Measurements from ENCODE around the gene NME4.
"Not testable (repeated sequence)": the region's sequence is repeated elsewhere in the genome, so short reads cannot be mapped to it uniquely, and the experiment has no call there.

The NME4 gene

DNA sequence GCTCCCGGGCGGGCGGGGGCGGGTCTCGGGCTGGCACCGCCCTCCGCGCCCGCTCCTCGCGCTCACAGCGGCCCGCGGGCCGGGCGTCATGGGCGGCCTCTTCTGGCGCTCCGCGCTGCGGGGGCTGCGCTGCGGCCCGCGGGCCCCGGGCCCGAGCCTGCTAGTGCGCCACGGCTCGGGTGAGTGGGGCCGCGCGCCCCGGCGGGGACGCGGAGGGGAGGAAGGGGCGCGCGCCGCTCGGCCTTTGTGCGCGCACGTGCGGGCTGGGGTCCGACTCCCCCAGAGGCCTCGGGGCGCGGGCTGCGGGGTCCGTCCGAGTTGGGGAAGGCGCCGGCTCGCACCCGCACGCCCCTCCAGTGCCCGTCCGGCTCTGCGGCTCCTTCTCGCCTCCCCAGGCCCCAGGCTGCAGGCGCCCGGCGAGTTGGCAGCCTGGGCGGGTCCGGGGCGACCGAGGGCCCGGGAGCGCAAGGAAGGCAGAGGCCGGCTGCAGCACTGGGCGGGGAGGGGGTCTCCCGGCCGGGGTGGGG lies at the start of gene NME4:
TSS of gene NME4 (plus strand) at position 65 of the 527 bp plus-strand sequence. CDS start at position 89, 24 bp downstream.
- DNase-seq (ENCODE audit: low spot score): no peak
- FAIRE-seq: no peak

DNA sequence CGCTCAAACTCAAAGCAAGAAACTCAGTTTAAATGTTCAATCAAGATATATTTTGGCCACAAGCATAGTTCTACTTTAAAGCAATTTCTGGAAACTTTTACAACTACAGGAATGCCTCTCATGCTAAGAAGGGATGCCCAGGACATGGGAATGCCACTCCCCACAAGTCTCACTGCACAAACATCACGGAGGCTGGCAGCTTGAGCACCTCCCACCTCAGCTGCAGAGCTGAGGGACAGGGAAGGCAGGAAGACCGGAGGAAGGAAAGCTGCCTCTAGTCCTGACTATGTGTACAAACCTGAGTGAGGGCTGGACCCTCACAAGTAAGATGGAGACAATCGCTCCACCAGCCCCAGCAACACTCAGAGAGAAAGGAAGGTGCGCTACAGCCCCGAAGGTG lies 49.8 kb upstream of the NME4 start:
- FAIRE-seq: no peak

DNA sequence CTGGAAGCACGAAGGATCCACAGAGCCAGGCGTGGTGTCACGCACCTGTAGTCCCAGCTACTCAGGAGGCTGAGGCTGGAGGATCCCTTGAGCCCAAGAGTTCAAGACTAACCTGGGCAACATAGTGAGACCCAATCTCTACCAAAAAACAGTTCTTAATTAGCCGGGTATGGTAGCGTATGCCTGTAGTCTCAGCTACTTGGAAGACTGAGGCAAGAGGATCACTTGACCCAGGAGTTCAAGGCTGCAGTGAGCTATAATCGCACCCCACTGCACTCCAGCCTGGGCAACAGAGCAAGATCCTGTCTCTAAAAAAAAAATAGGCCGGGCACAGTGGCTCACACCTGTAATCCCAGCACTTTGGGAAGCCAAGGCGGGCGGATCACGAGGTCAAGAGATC lies 48.5 kb upstream of the NME4 start:
- not testable (repeated sequence) for DNase-seq (ENCODE audit: low spot score); FAIRE-seq

More for the DNA sequence above, 49.8 kb upstream of the NME4 start:
- no peak for DNase-seq (ENCODE audit: low spot score)

DNA sequence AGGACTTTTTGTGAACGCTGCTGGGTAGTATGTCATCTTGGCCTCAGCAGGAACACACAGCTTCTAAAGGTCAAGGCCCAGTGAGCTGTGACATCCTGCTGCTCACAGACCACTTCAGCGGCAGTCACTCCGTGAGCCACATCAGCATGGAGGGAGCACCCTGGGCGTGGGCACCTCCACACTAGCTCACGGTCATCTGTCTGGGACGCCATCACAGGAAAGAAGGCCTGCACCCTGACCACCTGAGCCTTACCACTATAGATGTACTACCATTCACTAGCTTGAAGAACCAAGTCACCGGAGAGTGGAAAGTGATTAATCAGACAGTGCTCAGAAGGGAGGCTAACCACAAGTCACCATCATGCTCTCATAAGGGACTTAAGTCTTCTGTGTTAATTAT lies 47.8 kb upstream of the NME4 start:
- peak; percentile 89 for DNase-seq (ENCODE audit: low spot score)
- peak; percentile 90 for FAIRE-seq

DNA sequence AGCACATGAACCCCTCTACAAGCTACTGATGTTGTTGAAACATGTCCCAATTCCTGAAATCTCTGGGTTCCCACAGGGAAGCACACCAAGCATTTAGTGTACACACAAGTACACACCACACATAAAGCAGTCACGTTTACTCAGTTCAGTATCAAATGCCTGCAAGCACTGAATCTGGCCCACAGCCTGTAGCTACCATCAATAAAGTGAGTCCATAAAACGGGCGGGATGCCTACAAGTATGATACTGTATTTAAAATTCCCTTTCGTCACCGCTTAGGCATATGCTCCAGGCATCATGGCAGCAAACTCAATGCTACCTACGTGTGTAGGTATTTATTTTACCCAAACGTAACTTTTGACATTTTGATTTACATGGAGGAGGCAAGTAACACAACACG lies 46.8 kb upstream of the NME4 start:
- DNase-seq (ENCODE audit: low spot score): no peak
- FAIRE-seq: no peak

DNA sequence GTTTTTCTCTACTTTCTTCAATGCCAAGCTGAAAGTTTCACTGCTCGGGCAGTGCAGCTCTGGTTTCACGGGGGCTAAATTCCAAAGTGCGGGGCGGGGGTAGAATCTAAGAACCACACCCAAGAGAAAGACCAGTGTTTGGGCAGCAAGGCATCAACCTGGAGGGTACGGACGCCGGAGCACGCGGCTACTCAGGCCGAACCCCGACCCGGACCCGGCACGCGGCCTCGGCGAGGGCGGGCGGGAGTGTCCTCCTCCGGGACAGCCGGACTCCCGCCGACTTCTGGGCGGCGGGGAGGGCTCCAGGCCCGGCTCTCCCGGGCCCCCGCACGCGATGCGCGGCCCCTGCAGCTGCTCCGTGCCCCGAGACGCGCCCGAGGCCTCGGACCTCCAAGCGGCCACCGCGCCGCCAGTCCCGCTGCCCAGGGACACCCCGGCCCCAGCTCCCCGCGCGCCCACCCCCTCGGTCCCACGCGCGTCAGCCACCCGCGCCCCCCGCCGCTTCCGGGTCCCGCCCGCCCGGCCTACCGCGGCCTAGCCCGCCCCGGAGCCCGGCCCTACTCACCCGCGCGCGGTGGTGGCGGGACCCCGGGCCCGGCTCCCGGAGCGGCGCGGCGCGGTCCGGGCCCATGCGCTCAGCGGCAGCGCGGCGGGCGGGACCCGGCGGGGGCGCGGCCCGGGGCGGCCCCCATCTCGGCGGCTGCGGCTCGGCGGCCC lies 45.0 kb upstream of the NME4 start:
- FAIRE-seq: no peak
- no peak for DNase-seq (ENCODE audit: low spot score)

DNA sequence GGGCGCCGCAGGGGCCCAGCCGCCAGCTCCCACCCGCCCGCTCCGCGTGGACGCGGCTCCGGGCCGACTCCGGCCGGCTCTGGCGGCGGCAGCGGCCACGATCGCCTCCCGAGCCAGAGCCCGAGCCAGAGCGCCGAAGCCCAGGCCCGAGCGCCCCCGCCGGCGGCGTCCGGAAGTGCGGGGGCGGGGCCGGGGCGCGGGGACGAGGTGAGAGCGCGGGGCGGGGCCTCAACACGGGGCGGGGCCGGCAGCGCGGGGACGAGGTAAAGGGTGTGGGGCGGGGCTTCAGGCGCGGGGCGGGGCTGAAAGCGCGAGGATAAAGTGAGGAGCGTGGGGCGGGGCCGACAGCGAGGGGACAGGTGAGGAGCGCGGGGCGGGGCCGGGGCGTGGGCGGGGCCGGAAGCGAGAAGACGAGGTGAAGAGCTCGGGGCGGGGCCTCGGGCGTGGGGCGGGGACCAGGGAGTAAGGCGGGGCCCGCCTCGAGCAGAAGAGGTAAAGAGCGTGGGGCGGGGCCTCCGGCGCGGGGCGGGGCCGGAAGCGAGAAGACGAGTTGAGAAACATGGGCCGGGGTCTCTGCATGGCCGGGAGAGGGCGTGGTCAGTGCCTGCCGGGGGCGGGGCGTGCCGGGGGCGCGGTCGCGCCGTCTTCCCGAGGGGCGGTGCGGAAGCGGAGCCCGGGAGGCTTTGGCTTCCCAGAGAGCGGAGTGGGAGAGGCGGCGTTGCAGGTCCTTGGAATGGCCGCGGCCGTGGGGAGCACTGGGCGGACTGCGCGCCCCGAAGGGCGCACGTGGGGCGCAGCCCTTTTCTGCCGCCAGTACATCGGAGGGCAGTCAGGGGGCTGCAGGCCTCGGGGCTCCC lies 44.2 kb upstream of the NME4 start, which contains the start of gene AXIN1:
TSS of gene AXIN1 (minus strand) at position 177 of the 857 bp plus-strand sequence. CDS start 5,698 bp downstream, outside the sequence.
- no peak for FAIRE-seq
- DNase-seq (ENCODE audit: low spot score): peak; percentile 94

DNA sequence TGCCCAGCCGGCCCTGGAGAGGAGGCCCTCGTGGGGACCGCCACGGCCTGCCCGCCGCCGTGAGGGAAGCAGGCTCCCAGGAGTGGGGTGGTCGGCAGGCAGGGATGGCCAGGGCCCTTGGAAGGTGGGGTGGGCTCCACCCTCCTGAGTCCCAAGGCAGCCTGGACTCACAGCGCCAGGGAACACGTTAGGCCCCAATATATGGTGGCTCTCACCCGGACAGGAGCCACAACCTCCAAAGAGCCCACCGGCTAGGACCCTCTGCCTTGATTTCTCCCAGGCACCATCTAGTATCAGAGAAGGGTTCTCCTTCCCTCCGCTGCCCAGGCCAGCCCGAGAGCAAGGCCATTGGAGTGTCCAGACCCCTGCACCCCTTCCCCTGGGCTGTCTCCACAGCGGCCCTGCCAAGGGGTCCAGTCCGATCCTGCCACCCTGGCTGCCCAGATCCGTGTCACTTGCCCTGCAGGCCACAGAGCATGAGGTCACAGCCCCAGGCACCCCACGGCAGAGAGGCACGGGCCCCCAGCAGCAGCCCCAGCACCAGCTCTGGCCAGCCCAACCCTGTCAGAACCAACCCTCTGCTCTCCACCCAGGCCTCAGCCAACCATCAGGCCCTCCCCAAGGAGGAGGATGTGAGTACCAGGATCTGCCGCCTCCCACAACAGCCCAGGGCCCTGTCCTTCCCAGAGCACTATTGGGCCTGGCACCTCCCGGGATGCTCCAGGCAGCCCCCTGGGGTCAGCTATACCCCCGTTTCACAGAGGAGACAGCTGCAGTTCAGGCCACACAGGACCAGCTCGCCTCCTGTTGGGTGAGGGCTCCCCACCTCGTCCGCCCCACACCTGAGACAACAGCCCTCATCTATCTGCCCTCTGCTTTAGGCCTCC lies 43.4 kb upstream of the NME4 start:
- no peak for FAIRE-seq

DNA sequence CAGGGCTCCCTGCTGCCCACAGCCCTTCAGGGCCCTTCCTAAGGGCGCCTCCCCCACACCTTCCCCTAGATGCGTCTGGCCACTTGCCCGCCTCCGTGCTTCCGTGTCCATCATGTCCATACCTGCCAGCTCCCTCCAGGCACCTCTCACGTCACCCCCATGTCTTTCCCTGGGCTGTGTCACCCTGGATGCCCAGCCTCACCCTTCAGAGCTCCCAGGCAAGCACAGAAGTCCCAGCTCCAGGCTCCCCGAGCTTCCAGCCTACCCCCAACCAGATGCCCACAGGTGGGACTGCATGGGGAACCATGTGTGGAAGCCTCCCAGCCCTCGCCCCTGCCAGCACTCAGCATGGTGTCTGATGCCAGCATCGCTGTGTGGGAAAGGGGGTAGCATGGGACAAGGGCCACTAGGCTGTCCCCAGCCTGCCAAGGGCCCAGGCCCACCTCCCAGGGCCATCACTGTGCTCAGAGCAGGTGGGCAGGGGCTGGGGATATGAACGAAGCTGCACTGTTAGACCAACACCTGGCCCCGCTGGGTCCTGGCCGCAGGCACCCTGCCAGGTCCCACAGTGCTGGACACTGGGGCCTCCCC lies 42.6 kb upstream of the NME4 start:
- no peak for FAIRE-seq
- no peak for DNase-seq (ENCODE audit: low spot score)

More for the DNA sequence above, 43.4 kb upstream of the NME4 start:
- no peak for DNase-seq (ENCODE audit: low spot score)

DNA sequence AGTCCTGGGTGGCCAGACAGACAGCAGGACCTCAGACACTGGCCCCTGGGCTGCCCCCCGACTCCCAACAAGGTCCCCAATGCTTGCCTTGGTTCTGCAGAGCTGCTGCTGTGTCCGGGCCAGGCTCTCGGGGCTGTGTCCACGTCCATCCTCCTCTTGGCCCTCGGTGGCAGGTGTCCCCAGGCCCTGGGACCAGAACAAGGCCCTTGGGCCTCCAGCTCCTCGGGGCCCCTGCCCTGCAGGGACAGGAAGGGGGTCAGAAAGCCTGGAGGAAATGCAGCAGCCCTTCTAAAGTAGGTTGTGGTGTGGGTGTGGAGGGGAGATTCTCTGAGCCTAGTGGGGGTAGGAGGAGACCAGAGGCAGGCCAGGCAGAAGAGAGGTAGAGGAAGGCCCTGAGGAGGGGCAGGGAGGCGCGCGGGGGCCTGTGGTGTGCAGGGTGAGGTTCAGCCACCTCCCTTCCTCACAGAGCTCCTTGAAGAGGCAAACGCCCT lies 42.0 kb upstream of the NME4 start:
- no peak for FAIRE-seq
- no peak for DNase-seq (ENCODE audit: low spot score)

DNA sequence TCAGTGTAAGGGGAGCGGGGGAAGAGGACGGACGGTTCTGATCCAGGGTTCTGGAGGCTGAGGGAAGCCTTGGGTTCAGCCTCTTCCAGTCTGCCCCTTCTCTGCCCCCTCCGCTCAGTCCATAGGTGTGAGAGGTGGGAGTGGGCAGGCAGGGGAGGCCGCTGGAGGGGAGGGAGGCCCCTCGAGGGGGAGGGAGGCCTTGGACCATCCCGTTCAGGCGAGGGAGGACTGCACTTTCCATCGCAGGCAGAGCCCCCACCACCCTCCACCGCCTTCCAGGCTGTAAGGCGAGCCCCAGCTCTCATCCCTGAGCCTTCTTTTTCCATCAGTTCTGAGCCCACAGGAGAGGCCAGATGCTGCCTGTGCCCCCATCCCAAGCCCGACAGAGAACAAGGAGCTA lies 40.3 kb upstream of the NME4 start:
- DNase-seq (ENCODE audit: low spot score) (no peak), FAIRE-seq (no peak)

DNA sequence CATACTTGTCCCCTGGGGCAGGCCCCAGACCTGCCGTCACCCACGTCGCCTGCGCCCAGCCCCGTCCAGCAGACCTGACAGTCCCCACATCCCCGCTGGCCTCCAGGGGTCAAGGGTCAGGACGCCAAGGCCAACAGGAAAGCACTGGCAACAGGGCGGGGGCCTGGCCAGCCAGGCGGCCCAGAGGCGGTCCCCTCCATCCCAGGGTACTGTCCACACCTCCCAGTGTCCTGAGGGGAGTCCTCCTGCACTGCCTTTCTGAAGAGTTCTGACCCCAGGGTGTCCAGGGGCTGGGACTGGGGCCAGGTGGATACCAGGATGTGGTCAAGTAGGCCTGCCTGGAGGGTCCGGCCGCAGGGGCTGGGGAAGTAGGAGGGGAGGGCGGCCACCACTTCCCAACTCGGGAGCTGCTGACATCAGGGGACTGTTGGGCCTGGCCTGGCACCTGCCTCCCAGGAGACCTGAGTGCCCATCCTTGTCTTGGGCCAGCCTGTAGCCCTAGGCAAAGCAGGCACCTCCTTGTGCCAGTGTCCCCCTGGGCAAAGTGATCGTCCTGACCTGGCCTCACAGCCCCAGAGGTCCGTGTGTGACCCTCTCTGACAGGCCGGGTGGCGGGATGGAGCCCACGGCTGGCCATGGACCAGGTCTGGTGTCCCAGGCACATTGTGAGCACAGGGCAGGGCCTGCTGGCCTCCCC lies 37.8 kb upstream of the NME4 start:
- DNase-seq (ENCODE audit: low spot score) (no peak), FAIRE-seq (no peak)

DNA sequence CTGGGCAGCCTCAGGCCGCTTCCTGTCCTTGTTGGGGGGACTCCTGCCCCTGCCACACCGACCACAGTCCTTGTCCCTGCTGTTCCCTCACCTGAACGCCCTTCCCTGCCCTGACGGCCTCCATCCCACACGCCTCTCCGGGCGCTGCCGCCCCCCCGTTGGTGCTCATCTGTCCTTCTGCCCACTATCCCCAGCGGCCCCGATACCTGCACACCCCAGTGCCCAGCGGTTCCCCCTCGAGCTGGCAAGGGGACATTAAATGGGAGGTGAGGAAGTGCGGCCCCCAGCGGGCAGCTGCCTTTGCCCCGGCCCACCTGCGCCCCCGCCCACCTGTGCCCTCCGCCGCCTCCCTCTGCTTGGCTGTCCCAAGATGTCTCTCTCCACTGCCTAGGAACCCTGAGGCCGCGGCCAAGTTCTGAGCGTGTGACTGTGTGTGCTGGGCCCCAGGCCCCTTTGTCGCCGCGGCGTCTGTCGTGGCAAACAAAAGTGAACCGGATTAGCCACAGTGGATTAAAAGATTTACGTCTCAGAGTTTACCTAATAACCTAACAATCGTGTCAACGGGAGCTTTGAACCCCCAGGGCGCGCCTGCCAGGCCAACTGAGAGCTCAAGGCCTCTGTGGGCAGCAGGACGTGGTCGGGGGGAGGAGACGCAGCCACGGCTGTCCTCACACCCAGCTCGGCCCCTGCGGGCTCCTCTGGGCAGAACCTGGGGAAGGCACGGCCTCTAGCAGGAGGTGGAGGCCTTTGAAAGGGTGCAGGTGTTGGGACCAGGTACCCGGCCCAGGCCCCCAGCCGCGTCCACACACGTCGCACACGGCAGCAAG lies 36.9 kb upstream of the NME4 start:
- DNase-seq (ENCODE audit: low spot score): no peak
- no peak for FAIRE-seq

DNA sequence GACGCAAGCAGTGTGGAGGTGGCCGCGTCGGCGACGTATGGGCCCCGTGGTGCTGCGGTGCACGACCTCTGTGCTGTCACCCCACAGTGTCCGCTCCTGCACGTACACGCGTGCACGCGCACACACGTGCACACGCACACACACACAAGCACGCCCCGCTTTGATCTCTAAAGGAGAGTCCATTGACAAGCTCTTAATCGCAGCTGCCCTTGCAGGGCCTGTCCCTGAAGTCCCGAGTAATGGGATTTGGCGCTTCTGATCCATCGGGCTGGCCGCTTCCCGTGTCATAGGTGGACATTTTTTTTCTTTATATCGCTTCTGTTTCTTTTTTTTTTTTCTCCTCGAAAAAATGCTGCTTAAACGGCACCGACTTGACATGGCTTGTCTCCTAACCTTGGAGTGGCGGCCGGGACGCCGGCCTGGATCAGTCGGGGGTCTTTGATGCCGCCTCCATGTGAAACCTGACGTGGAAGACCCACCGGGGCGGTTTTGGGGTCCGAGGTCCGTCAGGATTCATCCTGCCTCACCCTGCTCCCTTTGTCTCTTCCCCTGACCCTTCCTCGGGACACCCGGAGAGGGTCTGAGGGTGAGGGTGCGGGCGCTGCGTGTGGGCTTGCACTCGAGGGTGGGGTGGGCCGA lies 36.2 kb upstream of the NME4 start:
- DNase-seq (ENCODE audit: low spot score) (no peak), FAIRE-seq (no peak)

DNA sequence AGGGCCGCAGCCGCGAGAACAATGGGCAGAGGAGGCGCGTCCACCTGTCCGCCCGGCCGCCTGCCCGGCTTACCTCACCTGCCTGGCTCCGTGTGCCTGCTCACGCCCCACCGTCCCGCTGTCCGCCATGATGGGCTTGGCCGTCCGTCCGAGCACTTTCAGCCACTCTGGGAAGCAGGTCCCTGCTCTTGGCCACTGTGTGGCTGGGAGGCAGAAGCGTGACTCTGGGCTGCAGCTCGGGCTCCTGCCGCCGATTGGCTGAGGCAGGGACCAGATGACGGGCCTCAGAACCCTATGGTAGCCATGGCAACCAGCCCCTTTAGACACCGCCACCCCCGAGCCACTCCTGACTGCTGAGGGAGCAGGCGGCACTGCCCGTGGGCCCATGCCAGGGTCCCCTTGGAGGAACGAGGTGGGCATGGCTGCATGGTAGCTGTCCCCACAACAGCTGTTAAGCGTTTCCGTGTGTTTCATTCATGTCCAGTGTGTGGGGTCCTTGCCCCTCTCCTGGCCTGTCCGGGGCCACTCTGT lies 35.6 kb upstream of the NME4 start:
- DNase-seq (ENCODE audit: low spot score) (no peak), FAIRE-seq (no peak)

DNA sequence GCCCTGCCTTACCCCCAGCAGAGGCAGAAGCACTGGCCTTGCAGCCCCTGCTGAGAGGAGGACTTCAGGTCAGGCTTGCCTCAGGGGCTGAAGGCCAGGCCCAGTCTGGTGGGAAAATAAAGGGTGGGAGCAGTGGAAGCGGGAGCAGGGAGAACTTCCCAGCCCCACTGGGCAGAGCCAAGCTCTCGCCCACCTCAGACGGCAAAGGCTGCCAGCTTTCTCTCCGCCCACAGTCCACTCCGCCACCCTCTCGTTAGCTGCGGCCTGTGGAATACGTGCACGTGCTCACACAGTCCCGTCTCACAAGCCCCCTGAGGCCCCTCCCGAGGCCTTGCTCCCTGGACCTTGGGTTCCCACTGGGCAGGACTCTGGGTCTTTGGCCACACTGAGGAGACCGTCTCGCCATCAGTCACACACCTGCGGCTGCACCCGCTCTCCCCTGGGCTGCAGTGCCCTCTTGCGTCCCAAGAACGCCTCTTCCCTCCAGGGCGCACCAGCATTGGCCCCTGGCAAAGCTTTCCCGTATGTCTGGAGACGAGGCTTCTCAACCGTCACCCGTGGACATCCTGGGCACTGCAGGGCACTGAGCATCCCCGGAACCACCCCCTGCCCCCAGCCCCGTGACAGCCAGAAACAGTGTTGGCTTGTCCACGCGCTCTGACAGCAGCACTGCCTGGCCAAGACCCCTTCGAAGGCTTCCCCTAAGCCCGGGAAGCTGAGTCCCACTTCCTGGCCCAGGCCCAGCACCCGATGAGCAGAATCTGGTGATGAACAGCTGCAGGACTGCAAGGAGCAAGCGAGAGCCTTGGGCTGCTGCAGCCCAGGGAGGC lies 34.9 kb upstream of the NME4 start:
- no peak for FAIRE-seq
- peak; percentile 74 for DNase-seq (ENCODE audit: low spot score)

DNA sequence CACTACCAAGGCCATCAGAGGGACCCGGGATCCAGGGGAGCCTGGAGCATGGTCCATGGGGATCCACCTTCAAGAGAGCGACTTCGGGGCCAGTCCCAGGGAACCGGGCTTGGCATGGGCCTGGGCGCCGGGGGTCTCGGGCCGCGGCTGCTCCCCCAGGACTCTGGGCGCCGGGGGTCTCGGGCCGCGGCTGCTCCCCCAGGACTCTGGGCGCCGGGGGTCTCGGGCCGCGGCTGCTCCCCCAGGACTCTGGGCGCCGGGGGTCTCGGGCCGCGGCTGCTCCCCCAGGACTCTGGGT lies 34.3 kb upstream of the NME4 start:
- not testable (repeated sequence) for FAIRE-seq; DNase-seq (ENCODE audit: low spot score)

Data from RCC 7860 (cell line).